KOPT-K1 (cell line): ENCODE measurements around the gene KDM6A.

Experiments
- H3K27ac ChIP-seq: fragments of 200-600 bp; sonication (generic); 2 replicates; pipeline ENCODE4 v1.5.1; 2016; ENCODE audit warnings: antibody characterized with exemption, mild to moderate bottlenecking, low read depth, low read length; ENCODE audit not compliant: poor library complexity, severe bottlenecking
- H3K36me3 ChIP-seq: fragments of 200-600 bp; sonication (generic); 2 replicates; pipeline ENCODE4 v1.5.1; 2017; ENCODE audit warnings: antibody characterized with exemption, mild to moderate bottlenecking, low read length, moderate library complexity; ENCODE audit not compliant: insufficient read depth
- H3K9me3 ChIP-seq: fragments of 200-600 bp; sonication (generic); 2 replicates; pipeline ENCODE4 v1.5.1; 2017; ENCODE audit warnings: antibody characterized with exemption, low read length, mild to moderate bottlenecking; ENCODE audit not compliant: insufficient read depth, poor library complexity, severe bottlenecking

The KDM6A gene

DNA sequence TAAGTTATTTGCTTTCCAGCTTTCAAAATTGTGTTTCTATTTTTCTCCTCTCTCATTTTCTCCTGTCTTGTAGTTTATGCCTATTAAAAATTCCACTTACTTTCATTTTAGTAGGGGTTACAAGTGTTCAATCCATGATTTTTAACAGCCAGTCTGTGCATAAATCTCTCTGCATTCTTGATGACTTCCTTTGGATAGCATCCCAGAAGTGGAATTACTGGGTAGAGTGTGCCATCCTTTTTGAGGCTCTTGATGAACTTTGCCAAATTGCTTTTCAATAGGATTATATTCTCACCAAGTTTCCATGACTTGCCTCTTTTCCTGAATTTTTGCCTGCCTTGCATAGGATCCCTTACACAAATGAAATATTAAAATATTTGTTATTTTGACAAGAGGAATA lies 269.2 kb downstream of the KDM6A start:
- H3K9me3 ChIP-seq = no peaks in the 10 kb centered on the region
- H3K36me3 ChIP-seq = no peaks in the 10 kb centered on the region
- H3K27ac ChIP-seq = no peak overlapping the region

DNA sequence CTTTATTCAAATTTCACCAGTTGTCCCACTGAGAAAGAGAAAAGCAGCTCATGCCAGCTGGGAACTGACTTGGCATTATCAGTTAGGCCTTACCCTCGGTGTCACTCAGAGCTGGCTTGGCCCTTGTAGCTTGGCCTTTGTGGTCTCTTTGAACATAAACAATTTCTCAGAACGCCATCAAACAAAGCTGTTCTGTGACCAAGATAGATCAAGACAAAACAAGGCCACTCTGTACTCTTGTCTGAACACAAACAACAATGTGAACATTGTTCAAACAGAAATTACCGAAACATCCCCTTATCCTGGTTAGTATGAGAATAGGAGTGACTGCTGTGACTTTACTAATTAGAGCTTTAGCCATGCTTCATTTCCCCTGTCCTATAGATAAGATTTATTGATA lies 270.5 kb downstream of the KDM6A start:
- H3K9me3 ChIP-seq = no peaks in the 10 kb centered on the region
- H3K36me3 ChIP-seq = no peaks in the 10 kb centered on the region
- no peak overlapping the region for H3K27ac ChIP-seq

DNA sequence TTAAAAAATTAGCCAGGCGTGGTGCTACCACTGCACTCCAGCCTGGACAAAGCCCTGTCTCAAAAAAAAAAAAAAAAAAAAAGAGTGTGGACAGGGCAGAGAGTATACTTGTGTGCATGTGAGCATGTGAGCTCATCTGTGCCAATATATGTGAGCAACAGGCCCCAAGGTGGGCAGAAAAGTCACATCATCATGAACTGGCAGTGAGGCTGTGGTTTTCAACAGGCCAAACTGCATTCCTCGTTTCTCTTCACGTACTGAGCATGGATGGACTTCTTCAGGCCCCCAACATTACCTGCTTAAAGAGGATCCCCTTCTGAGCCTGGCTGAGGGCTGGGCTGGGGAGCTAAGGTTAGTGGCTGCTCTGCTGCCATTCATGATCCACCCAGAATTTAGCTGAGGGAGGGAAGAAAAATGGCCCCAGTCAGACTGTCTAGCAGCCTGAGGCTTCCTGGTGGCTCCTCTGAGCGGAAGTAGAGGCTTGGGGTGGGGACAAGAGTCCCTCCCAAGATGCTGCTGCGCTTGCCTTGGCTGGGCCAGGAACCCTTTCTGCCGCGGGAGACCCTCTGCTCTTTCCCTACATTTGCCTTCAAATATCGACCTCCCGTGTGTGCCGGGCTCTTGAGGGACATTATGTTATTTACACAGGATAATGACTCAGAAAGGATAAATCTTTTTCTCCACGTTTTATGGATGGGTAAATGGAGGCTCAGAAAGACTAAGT lies 272.7 kb downstream of the KDM6A start:
- H3K9me3 ChIP-seq = no peaks in the 10 kb centered on the region
- no peaks in the 10 kb centered on the region for H3K36me3 ChIP-seq
- no peak overlapping the region for H3K27ac ChIP-seq

DNA sequence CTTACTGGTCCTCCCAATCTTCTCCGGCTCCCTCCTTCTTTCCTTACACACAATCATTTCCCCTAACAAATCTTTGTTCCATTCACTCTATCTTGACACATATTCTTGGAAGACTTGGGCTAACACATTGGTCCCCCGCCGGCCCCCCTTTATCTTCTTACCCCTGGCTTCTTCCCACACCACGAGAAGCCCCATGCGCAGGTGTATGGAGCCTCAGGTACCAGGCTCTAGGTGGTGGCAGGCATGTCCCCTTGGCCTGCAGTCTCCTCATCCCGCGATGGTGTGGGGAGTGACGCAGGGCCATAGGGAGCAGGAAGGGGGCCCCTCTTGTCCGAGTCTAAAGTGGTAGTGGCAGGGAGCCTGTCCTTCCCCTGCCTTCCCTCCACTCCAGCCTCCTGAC lies 277.8 kb downstream of the KDM6A start:
- H3K36me3 ChIP-seq = no peaks in the 10 kb centered on the region
- no peaks in the 10 kb centered on the region for H3K9me3 ChIP-seq
- H3K27ac ChIP-seq = no peak overlapping the region

DNA sequence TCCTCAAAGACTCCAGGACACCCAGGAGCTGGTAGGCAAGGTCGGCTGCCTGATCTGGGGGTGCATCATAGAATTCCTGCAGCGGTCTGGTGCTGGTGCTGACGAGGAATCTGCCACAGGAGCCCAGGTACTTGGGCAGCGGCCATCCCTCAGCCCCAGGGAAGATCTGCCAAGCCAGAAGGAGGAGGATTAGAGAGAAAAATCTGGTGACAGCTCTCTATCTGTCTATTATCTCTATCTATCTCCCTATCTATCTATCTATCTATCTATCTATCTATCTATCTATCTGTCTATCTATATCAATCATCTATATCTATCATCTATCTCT lies 281.0 kb downstream of the KDM6A start:
- Histone ChIP-seq H3K27ac (no peak overlapping the region), H3K9me3 (no peaks in the 10 kb centered on the region), H3K36me3 (no peaks in the 10 kb centered on the region)

DNA sequence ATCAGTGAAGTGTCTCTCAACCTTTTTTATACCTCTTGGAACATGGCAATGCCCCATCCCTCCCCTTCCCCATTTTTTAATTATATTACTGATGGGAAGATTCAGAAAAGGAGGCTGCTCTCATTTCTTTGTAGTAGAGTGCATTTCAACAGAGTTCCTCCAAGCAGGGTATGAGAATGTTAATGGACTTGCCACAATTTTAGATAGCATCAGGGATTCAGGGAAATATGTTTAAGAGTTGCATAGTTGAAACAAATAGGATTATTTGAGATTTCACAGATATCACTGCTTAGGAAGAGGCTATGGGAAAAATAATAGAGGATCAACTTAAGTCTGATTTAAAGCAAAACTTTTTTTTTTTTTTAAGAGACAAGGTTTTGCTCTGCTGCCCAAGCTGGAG lies 281.5 kb downstream of the KDM6A start:
- H3K36me3 ChIP-seq = no peaks in the 10 kb centered on the region
- no peaks in the 10 kb centered on the region for H3K9me3 ChIP-seq
- H3K27ac ChIP-seq = no peak overlapping the region

DNA sequence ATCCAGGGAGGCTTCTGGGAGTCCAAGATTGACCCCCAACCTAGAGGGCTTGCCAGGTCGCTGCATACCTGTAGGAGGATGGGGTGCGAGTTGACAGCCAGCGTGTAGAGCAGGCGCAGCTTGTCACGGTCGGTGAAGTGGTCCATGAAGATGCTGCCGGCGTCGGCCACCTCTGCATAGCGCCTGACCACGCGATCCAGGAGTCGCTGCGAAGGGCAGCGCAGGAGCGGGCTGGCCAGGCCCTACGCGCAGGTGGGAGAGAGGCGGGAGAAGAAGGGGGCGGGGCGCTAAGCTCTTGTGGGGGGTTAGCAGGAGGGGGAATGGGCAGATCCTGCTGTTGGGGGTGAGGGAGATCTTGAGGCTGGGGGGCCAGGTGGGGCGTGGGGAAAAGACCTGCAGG lies 284.7 kb downstream of the KDM6A start:
- H3K27ac ChIP-seq = no peak overlapping the region
- H3K9me3 ChIP-seq = peaks cover 4% of the 10 kb centered on the region
- H3K36me3 ChIP-seq = no peaks in the 10 kb centered on the region
